ENCODE data around the gene ZNF619. TPM values are rescaled to one million over a fixed set of nuclear protein-coding genes. Genes with fewer than 3 reads are reported as not detected.

Gene ZNF619
- total RNA-seq, 1 donor from 2014 or later, result 9.1 TPM

GRCh38 chr3:40524222-40524567 lies 47.3 kb downstream of the ZNF619 start:
- intact Hi-C loops (cut with micrococcal nuclease), result loop anchor here (1.0 to 5.0 kb wide), 6 partner anchors 18 to 673 kb away; partner anchors contain the start of genes CTNNB1, RPL14, ZNF619 and ZNF620

GRCh38 chr3:40524568-40525285 lies 47.8 kb downstream of the ZNF619 start, which contains the start of gene ZNF621:
ZNF621 (plus strand) TSS chr3:40524960; CDS start chr3:40525841, 881 bp downstream.
- intact Hi-C loops (cut with micrococcal nuclease), result loop anchor here (1.0 to 5.0 kb wide), 7 partner anchors 18 to 673 kb away; partner anchors contain the start of genes CTNNB1, EIF1B, RPL14 and ZNF619

DNA sequence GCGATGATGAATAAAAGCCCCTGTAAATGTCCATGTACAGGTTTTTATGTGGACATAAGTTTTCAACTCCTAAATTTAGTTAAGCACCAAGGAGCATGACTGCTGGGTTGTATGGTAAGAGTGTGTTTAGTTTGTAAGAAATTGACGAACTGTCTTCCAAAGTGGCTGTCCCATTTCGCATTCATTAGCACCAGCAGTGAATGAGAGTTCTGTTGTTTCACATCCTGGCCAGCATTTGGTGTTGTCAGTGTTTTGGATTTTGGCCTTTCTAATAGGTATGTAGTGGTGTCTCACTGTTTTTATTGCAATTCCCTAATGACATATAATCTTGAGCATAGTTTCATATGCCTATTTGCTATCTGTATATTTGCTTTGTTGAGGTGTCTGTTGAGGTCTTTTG lies 51.5 kb downstream of the ZNF619 start:
- intact Hi-C loops (cut with micrococcal nuclease), result no loop called here

DNA sequence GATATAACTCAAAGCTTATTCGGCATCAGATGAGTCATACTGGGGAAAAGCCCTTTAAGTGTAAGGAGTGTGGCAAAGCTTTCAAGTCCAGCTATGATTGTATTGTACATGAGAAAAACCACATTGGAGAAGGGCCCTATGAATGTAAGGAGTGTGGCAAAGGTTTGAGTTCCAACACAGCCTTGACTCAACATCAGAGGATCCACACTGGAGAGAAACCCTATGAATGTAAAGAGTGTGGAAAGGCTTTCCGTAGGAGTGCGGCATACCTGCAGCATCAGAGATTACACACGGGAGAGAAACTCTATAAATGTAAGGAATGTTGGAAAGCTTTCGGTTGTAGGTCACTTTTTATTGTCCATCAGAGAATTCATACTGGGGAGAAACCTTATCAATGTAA lies 55.3 kb downstream of the ZNF619 start:
- intact Hi-C loops (cut with micrococcal nuclease), result no loop called here

DNA sequence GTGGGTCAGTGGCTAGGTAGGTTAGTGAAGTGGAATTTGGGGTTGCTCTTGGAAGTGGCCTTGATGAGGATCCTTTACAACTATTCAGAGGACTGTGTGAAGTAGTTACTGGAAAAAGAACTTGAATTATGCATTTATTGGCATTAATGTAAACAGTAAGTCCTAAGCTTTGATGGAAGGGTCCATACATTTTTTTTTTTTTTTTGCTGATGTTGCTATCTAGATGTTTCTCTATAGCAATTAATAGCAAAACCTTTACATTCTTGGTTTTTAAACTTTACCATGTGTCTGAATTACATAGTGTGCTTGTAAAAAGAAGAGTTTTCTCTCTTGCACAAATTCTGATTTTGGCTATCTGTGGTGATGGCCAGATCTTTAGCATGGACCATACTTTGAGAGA lies 57.4 kb downstream of the ZNF619 start:
- intact Hi-C loops (cut with micrococcal nuclease), result no loop called here

Other genes with a start within 250 kb of the ZNF619 start
- 33.4 and 38.1 TPM in 2 replicates for gene EIF1B, start 167.4 kb upstream of the ZNF619 start, total RNA-seq
- gene ENTPD3, start 89.9 kb upstream of the ZNF619 start, total RNA-seq, result not detected in 2 replicates
- 2,187 and 2,192 TPM in 2 replicates for gene RPL14, start 19.8 kb upstream of the ZNF619 start, total RNA-seq
- gene ZNF620, start 28.9 kb downstream of the ZNF619 start, total RNA-seq, result 6.5 and 6.9 TPM in 2 replicates
- gene ZNF621, start 47.8 kb downstream of the ZNF619 start, total RNA-seq, result 23.9 and 25.9 TPM in 2 replicates

Data from T-helper 2 cell treated with Interferon-gamma antibody and Interleukin-4, amounts not matched to agents 100 ng/mL and 5 ng/mL, for 36 hours (primary cell).